HG03097 (cell line): Measurements from ENCODE around the gene GIGYF2.

Experiments used
- ATAC-seq: cut with Tn5 transposase; IDR thresholded peaks from one replicate; pipeline ENCODE4 v1.9.1; 2021; ENCODE audit not compliant: unreplicated experiment, low FRiP score

Gene GIGYF2

GRCh38 chr2:232876978-232877441 lies 179.9 kb downstream of the GIGYF2 start:
- ATAC-seq = no peak

DNA sequence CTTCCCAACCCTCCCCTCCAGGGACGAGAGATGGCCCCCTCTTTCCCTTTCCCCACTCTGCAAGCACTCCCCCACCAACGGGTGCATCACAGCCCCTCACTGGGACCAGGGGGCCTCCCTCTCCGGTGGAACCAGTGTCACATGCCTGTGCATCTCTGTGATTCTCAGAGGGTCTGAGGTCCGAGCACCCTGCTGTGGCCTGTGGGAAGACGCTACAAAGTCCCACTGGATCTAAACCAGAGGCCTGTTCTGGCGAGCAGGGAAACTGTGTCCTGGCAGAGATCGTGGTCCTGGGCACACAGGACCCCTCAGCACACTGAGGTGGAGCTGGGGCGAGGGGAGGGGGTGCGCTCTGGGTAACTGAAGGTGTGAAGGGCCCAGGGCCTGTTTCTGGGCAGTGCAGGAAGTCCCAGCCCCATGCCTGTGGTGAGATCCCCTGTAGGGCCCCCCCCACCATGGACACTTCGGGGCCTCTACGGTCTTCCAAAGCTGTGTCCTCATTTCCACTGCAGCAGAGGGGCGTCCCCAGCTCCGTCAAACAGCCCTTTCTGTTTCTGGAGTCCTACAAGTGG lies 180.9 kb downstream of the GIGYF2 start:
- ATAC-seq = no peak

- ATAC-seq = no peak
Measured at GRCh38 chr2:232878855-232879617, 181.9 kb downstream of the GIGYF2 start.

GRCh38 chr2:232879618-232880494 lies 182.7 kb downstream of the GIGYF2 start:
- no peak for ATAC-seq

DNA sequence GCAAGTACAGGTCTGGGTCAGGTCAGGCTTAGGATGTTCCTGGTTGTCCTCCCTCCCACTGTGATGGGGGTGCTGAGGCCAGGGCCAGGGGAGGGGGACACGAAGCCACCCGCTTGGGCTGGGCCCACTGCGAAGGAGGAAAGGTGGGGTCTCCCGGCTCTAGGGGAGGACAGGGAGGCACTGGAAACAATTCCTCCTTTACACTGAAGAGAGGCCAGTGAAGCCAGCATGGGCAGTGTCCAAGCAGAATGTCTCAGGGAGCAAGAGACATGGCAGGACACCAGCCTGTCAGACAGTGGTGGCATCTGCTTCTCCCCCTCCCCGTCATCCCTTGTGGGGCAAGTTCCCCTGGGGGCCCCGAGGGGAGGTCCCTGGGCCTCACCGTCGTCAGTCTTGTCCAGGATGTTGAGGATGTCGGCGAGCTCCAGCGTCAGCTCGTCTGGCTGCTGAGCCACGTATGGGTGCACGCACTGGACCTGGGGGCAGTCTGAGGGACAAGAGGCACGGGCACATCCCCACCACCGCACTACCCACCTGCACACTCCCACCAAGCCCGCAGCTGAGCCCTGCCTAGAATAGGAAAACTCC lies 183.7 kb downstream of the GIGYF2 start:
- no peak for ATAC-seq

GRCh38 chr2:232882085-232882484 lies 185.0 kb downstream of the GIGYF2 start:
- ATAC-seq = no peak

- no peak for ATAC-seq
Measured at GRCh38 chr2:232882505-232883115, 185.5 kb downstream of the GIGYF2 start.

DNA sequence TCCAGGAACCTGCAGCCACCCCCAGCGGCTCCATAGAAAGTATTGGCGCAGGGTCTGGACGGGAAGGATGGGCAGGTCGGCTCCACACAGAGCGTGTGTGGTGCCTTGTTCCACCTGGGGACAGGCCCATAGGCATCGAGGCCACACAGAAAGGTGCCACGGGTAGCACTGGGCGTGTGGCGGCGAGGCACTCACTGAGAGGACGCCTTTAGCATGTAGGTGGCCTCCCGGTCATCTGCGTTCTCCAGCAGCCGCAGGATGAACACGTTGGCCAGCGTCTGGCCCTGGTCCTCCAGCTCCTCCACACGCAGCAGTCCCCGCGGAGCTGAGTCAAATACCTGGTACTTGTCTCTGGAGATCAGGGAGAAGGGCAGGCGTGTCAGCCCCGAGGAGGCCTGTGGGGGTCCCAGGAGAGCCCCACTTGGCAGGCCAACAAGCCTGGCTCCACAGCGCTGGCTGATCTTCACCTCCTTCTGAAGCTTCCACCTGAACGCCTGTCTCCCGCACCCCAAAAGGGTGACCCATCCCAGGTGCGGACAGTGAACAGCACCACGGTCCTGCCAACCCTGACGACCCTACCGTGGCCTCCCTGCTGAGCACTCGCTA lies 186.1 kb downstream of the GIGYF2 start:
- ATAC-seq = no peak

GRCh38 chr2:232884001-232884421 lies 186.9 kb downstream of the GIGYF2 start:
- no peak for ATAC-seq

- no peak for ATAC-seq
Measured at GRCh38 chr2:232884549-232885263, 187.6 kb downstream of the GIGYF2 start.

GRCh38 chr2:232885264-232885961 lies 188.3 kb downstream of the GIGYF2 start:
- no peak for ATAC-seq

DNA sequence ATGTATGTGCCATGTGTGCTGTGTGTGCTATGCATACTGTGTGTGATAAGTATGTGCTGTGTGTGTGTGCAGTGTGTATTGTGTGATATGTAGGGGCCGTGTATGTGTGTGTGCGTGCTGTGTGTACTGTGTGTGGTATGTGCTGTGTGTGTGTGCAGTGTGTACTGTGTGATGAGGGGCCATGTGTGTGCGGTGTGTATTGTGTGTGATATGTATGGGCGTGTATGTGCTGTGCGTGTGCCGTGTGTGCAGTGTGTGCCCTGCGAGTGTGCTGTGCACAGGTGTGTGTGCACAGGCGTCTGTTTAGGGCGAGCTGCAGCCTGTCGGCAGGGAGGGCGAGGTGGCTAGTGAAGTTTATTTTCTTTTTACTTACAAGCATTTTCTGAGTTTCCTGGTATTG lies 189.0 kb downstream of the GIGYF2 start:
- no peak for ATAC-seq

GRCh38 chr2:232886632-232887031 lies 189.5 kb downstream of the GIGYF2 start:
- ATAC-seq = no peak

DNA sequence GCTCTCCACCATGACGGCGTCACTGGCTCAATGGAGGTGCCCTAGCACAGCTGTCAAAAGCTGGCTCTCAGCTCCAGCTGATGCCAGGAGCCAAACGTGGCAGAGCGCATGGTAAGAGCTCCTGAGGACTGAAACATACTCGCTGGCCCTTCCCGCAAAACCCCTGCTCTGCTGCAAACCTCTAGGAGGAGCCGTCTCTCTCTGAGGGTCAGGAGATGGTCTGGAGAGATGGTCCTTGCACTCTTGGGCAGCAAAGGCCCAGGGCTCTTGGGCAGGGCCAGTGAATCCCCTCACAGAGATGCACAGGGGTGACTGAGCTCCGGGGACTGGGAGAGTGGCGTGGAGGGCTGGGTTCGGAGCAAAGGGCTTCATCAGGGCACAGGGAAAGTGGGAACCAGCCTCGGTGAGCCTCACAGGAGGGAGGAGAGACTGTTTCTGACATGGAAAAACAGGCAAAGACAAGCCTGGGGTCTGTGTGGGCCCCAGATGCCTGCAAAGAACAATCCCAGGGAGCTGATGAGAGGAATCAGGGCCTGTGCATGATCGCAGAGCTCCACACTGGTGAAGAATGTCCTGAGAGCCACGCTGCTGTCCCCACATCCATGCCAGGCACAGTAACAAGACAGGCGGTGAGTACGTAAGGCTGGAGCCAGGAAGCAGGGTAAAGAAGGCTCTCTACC lies 190.2 kb downstream of the GIGYF2 start:
- no peak for ATAC-seq

DNA sequence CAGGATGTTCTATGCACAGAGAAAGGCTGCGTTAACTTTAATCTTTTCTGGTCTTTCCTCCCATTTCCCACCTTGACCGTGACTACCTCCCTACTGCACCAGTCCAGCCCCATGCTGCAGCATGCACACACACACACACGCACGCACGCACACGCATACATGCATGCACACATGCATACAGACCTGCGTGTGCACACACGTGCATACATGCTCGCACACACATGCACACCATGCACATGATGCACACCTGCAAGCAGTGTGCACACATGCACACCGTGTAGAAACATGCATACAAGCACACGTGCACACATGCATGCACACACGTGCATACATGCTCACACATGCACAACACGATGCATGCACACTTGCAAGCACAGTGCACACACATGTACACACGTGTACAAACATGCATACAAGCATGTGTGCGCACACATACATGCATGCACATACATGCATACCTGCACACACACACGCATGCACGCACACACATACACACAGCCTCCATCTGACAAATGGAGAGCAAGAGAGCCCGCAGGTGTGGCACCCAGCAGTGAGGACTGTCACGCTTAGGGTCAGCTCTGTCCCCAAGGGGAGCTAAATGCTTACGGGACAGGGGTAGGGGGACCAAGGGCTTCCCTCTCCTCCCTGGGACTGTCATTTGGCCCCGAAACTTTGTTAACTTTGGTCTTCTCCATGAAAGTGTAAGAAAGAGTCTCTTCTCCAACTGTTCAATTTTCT lies 191.1 kb downstream of the GIGYF2 start:
- ATAC-seq = no peak

DNA sequence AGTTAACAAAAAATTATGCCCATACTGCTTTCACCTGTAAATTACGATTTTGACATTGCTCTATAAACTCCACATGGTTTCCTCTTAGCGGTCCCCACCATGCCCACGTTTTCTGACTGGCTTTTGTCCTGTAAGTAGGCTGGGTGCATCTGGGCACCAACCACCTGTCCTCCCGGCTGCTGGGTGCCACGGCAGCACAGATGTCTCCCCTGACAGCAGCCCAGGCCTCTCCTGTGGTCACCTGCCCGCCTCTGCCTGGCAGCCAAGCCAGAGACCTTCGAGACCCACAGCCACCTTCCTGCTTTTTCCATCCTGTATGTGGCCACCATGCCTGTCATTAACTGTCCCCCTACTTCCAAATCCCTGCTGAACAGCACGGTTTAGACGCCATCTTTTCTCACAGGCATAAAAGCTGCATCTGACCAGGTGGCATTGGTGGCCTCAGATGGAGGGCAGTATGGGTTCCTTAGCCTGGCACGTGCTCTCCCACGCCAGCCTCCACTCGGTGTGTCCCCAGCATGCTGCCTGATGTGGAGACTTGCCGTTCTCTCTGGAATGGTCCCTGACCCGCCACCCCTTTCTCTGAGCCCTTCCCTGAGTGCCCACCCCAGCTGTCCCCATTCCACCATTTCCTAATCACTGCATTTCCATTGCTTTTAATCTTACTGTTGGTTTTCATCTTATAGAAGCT lies 191.9 kb downstream of the GIGYF2 start:
- no peak for ATAC-seq

DNA sequence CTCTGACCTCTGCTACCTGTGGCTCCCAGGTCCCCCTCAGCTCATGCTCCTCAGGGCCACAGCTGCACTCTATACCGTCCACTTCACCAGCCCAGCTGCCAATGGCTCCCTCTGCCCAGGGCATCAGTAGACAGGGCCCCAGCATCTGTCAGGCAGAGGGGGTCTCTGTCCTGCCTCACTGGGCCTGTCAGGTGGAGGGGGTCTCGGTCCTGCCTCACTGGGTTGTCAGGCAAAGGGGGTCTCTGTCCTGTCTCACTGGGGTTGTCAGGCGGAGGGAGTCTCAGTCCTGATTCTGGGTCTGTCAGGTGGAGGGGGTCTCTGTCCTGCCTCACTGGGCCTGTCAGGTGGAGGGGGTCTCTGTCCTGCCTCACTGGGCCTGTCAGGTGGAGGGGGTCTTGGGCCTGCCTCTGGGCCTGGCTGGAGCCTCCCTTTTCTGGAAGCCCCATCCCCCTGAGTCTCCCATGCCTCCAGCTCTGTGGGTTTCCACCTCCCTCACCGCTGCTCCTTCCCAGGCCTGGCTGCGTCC lies 192.8 kb downstream of the GIGYF2 start:
- ATAC-seq = no peak
